Spleen (tissue), 11 donors: ENCODE measurements around the gene ATP1A2. TPM values are rescaled to one million over a fixed set of nuclear protein-coding genes. Genes with fewer than 3 reads are reported as not detected.

Source experiments
- DNase-seq: peaks from one replicate; pipeline ENCODE4 v3.0.0-alpha.2; 2020
- H3K27ac ChIP-seq, 8 donors: fragments of 200-600 bp; sonication (generic) in 7 of 8; 1 replicate in 4 of 8; 2 replicates in 4 of 8; pipeline versions ENCODE4 v1.5.0 to v1.8.0; 2016 to 2021; ENCODE audit warnings: inconsistent platforms in 4 of 8, mild to moderate bottlenecking in 4 of 8, moderate library complexity in 1 of 8
- H3K27me3 ChIP-seq, 7 donors: fragments of 200-600 bp; sonication (generic) in 6 of 7; replicated peaks in 1 of 7; 1 replicate in 4 of 7; 2 replicates in 3 of 7; pipeline versions ENCODE4 v1.5.0 to v1.8.0; 2016 to 2021; ENCODE audit warnings: inconsistent platforms in 3 of 7, mild to moderate bottlenecking in 1 of 7
- H3K36me3 ChIP-seq, 6 donors: fragments of 200-600 bp; sonication (generic) in 5 of 6; 1 replicate in 4 of 6; 2 replicates in 2 of 6; pipeline versions ENCODE4 v1.5.0 to v1.8.0; 2016 to 2021; ENCODE audit warnings: inconsistent platforms in 2 of 6
- H3K4me1 ChIP-seq, 6 donors: fragments of 200-600 bp; sonication (generic) in 5 of 6; 1 replicate in 3 of 6; 2 replicates in 3 of 6; pipeline versions ENCODE4 v1.5.0 to v1.8.0; 2016 to 2021; ENCODE audit warnings: inconsistent platforms in 3 of 6
- H3K4me3 ChIP-seq, 8 donors: fragments of 200-600 bp; sonication (generic) in 7 of 8; 1 replicate in 4 of 8; 2 replicates in 4 of 8; pipeline versions ENCODE4 v1.5.0 to v1.8.0; 2016 to 2021; ENCODE audit warnings: inconsistent platforms in 4 of 8, mild to moderate bottlenecking in 4 of 8, moderate library complexity in 2 of 8
- H3K9me3 ChIP-seq, 8 donors: fragments of 200-600 bp; sonication (generic) in 7 of 8; 1 replicate in 4 of 8; 2 replicates in 4 of 8; pipeline versions ENCODE4 v1.5.0 to v1.8.0; 2016 to 2021; ENCODE audit warnings: inconsistent platforms in 4 of 8
- POLR2A ChIP-seq, 3 donors: fragments of 450-650 bp; IDR thresholded peaks; one replicate each; pipeline ENCODE4 v1.5.1; 2017; ENCODE audit warnings: antibody characterized with exemption in 3 of 3, mild to moderate bottlenecking in 1 of 3
- POLR2AphosphoS5 ChIP-seq, 3 donors: sonication (generic); formaldehyde crosslinking; IDR thresholded peaks; one replicate each; pipeline ENCODE4 v1.5.1; 2017; ENCODE audit warnings: antibody characterized with exemption in 3 of 3
- WGBS, 5 donors: extraction: QIAGEN DNeasy Blood & Tissue Kit in 3 of 5; methylation state at CpG; one replicate each; pipeline versions ENCODE4 v1.1.5 to v1.1.7; 2013 to 2018; 5-methylcytosine and 5-hydroxymethylcytosine counted together
- intact Hi-C: fragments of 100-400 bp; cut with DNase I; formaldehyde crosslinking; loops from one replicate; pipeline ENCODE4 v1.15.0; 2023; ENCODE audit warnings: low total_unique reads
- polyA plus RNA-seq, 3 donors: library from polyadenylated mRNA; stranded (reverse); fragments of 200-250 nt; gene quantifications; one replicate each; pipeline ENCODE4 v1.2.1, GENCODE V29; 2013
- total RNA-seq, 7 donors: library from RNA; depleted of rRNA in 3 of 7; stranded (reverse); fragments of >200 nt in 3 of 7; fragmentation: NEBNext Ultra II Directional in 4 of 7; extraction: Animal tissue kit (Norgen Biotek cat#: 25700) in 4 of 7; gene quantifications; one replicate each; pipeline versions ENCODE4 v1.1.0 to v1.2.1, GENCODE V29; 2016 to 2021
- TF ChIP-seq, protein P1 (sequence below), 11 experiments: fragments of 200-600 bp in 7 of 11; fragments of 450-650 bp in 4 of 11; sonication (generic) in 4 of 11; IDR thresholded peaks in 8 of 11; conservative IDR thresholded peaks in 3 of 11; 1 replicate in 7 of 11; 2 replicates in 4 of 11; pipeline versions ENCODE4 v1.4.0 to v1.8.0; 2016 to 2021; ENCODE audit warnings: antibody characterized with exemption in 11 of 11, inconsistent platforms in 4 of 11, mild to moderate bottlenecking in 1 of 11
- donor health status: healthy with polysubstance abuse.
- donor health status: DM: no; HTN: no; CAD: no; lungs with moderate emphysema.
- donor health status: DM: no; HTN: no; CAD: no.
- donor health status: Bipolar disorder and iron deficiency.
- donor health status: healthy.
- donor health status: DM: no; HTN: no; CAD: no.
- donor health status: DM: yes; HTN: yes; CAD: no.

ATP1A2 gene
- total and polyA plus RNA-seq, 10 donors, result 0.13 to 19.1 (median 0.85) TPM

DNA sequence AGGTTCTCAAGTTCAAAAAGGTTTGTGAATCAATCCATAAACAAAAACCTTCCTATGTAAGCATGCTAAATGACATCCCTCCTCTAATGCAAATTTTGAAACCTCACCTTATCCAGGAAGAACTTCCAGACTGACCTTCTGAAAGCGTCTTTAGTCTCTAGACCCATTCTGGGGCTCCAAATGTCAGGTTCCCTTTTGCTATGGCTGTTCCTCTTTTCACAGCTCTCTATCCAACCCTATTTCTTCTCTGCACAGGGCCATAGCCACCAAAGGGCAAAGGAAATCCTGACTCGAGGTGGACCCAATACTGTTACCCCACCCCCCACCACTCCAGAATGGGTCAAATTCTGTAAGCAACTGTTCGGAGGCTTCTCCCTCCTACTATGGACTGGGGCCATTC, 39.2 kb downstream of the ATP1A2 start:
- Histone ChIP-seq H3K4me3 (no peak overlapping the region), H3K27ac (no peak overlapping the region), H3K4me1 (no peaks in the 10 kb centered on the region), H3K9me3 (no peaks in the 10 kb centered on the region), H3K36me3 (no peaks in the 10 kb centered on the region), H3K27me3 (no peaks in the 10 kb centered on the region)
- no peak for DNase-seq
- TF ChIP-seq POLR2A (IDR thresholded peaks at IDR 0.05) (no peak), POLR2AphosphoS5 (IDR thresholded peaks at IDR 0.05) (no peak)
- TF ChIP-seq, protein P1, sequence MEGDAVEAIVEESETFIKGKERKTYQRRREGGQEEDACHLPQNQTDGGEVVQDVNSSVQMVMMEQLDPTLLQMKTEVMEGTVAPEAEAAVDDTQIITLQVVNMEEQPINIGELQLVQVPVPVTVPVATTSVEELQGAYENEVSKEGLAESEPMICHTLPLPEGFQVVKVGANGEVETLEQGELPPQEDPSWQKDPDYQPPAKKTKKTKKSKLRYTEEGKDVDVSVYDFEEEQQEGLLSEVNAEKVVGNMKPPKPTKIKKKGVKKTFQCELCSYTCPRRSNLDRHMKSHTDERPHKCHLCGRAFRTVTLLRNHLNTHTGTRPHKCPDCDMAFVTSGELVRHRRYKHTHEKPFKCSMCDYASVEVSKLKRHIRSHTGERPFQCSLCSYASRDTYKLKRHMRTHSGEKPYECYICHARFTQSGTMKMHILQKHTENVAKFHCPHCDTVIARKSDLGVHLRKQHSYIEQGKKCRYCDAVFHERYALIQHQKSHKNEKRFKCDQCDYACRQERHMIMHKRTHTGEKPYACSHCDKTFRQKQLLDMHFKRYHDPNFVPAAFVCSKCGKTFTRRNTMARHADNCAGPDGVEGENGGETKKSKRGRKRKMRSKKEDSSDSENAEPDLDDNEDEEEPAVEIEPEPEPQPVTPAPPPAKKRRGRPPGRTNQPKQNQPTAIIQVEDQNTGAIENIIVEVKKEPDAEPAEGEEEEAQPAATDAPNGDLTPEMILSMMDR (IDR thresholded peaks at IDR 0.05 in 8 of 11, conservative IDR thresholded peaks at IDR 0.05 in 3 of 11), result no peak
- intact Hi-C loops, result no loop called here
- 56 to 75% (median 64%) methylated on average over 3 of the region's 3 CpGs for WGBS, 5 donors

DNA sequence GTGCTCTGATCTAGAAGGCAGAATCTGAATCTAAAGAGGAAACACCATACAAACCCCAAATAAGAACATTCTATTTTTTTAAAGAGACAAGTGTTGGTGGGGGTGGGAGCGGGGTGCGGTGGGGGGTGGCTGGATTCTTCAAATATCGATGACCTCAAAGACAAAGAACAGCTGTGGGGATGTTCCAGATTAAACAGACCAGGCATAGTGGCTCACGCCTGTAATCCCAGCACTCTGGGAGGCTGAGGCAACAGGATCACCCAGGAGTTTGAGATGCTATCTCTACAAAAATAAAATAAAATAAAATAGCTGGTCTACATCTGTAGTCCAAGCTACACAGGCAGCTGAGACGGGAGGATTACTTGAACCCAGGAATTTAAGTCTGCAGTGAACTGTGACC, 40.8 kb downstream of the ATP1A2 start:
- 84 to 94% (median 91%) methylated on average over 5 of the region's 5 CpGs for WGBS, 5 donors
- intact Hi-C loops, result no loop called here
- no peak for DNase-seq
- TF ChIP-seq POLR2AphosphoS5 (IDR thresholded peaks at IDR 0.05) (no peak), POLR2A (IDR thresholded peaks at IDR 0.05) (no peak)
- TF ChIP-seq, protein P1 (IDR thresholded peaks at IDR 0.05 in 8 of 11, conservative IDR thresholded peaks at IDR 0.05 in 3 of 11), result no peak
- no peaks in the 10 kb centered on the region for H3K4me1 ChIP-seq
- H3K9me3 ChIP-seq, result no peaks in the 10 kb centered on the region
- no peak overlapping the region for H3K27ac ChIP-seq
- H3K36me3 ChIP-seq, result no peaks in the 10 kb centered on the region
- no peaks in the 10 kb centered on the region for H3K27me3 ChIP-seq
- H3K4me3 ChIP-seq, result no peak overlapping the region

DNA sequence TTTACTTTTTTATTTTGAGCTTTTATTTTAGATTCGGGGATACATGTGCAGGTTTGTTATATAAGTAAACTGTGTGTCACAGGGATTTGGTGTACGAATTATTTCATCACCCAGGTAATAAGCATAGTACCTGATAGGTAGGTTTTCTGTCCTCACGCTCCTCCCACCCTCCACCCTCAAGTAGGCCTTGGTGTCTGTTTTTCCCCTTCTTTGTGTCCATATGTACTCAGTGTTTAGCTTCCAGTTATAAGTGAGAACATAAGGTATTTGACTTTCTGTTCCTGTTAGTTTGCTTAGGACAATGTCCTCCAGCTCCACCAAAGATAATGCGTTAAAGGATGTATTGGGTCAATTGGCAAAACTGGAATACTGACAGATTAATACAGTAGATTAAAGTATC, 41.6 kb downstream of the ATP1A2 start:
- 76 to 95% (median 80%) methylated on average over 4 of the region's 4 CpGs for WGBS, 5 donors
- DNase-seq, result no peak
- peaks cover 0 to 2% (median 0%) of the 10 kb centered on the region in 6 donors for H3K4me1 ChIP-seq
- TF ChIP-seq POLR2A (IDR thresholded peaks at IDR 0.05) (no peak), POLR2AphosphoS5 (IDR thresholded peaks at IDR 0.05) (no peak)
- TF ChIP-seq, protein P1 (IDR thresholded peaks at IDR 0.05 in 8 of 11, conservative IDR thresholded peaks at IDR 0.05 in 3 of 11), result no peak
- H3K27me3 ChIP-seq, result no peaks in the 10 kb centered on the region
- intact Hi-C loops, result no loop called here
- H3K36me3 ChIP-seq, result no peaks in the 10 kb centered on the region
- no peaks in the 10 kb centered on the region for H3K9me3 ChIP-seq
- H3K27ac ChIP-seq, result no peak overlapping the region
- no peak overlapping the region for H3K4me3 ChIP-seq

DNA sequence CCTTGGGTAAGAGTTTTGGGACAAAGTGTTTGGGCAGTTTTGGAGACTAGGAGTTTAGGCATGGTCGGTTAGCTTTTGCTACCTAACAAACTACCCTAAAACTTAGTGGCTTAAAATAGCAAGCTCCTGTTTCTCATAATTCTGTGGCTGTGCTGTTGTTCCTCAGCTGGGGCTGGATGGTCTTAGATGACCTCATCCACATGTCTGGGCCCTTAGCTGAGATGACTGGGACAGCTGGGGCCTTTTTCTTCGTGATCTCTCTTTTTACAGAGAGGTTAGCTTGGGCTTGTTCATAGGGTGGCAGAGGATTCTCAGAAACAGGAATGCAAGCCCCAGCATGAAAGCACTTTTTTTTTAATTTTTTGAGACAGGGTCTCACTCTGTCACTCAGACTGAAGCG, 42.5 kb downstream of the ATP1A2 start:
- Histone ChIP-seq H3K9me3 (no peaks in the 10 kb centered on the region), H3K4me1 (peaks cover 0 to 6% (median 0%) of the 10 kb centered on the region in 6 donors), H3K27ac (no peak overlapping the region), H3K36me3 (no peaks in the 10 kb centered on the region), H3K4me3 (no peak overlapping the region), H3K27me3 (no peaks in the 10 kb centered on the region)
- TF ChIP-seq POLR2A (IDR thresholded peaks at IDR 0.05) (no peak), POLR2AphosphoS5 (IDR thresholded peaks at IDR 0.05) (no peak)
- TF ChIP-seq, protein P1 (IDR thresholded peaks at IDR 0.05 in 8 of 11, conservative IDR thresholded peaks at IDR 0.05 in 3 of 11), result no peak
- intact Hi-C loops, result no loop called here
- no peak for DNase-seq
- 68 to 94% (median 89%) methylated on average over 3 of the region's 3 CpGs for WGBS, 5 donors
